GM21576 (cell line): Measurements from ENCODE around the gene NR2E1.

ENCODE experiments used
- ATAC-seq: cut with Tn5 transposase; IDR thresholded peaks from one replicate; pipeline ENCODE4 v1.9.1; 2021; ENCODE audit warnings: mild to moderate bottlenecking, moderate library complexity; ENCODE audit not compliant: unreplicated experiment

NR2E1 gene

GRCh38 chr6:108165714-108166663, at the start of gene NR2E1:
NR2E1 (plus strand) TSS chr6:108166022; CDS start chr6:108166766, 744 bp downstream.
- ATAC-seq, result no peak

- no peak for ATAC-seq
Measured at GRCh38 chr6:108116546-108117426, 49.0 kb upstream of the NR2E1 start.

GRCh38 chr6:108117427-108118358, 48.1 kb upstream of the NR2E1 start:
- ATAC-seq, result no peak

- ATAC-seq, result no peak
Measured at GRCh38 chr6:108118359-108118724, 47.5 kb upstream of the NR2E1 start.

GRCh38 chr6:108118810-108119768, 46.7 kb upstream of the NR2E1 start:
- ATAC-seq, result no peak

- ATAC-seq, result no peak
Measured at GRCh38 chr6:108119769-108120141, 46.1 kb upstream of the NR2E1 start.

- no peak for ATAC-seq
Measured at GRCh38 chr6:108120311-108120710, 45.5 kb upstream of the NR2E1 start.

- no peak for ATAC-seq
Measured at GRCh38 chr6:108121612-108122011, 44.2 kb upstream of the NR2E1 start.

GRCh38 chr6:108123481-108123929, 42.3 kb upstream of the NR2E1 start:
- no peak for ATAC-seq

- no peak for ATAC-seq
Measured at GRCh38 chr6:108123946-108124345, 41.9 kb upstream of the NR2E1 start.

- ATAC-seq, result no peak
Measured at GRCh38 chr6:108127056-108127455, 38.8 kb upstream of the NR2E1 start.

- ATAC-seq, result no peak
Measured at GRCh38 chr6:108127826-108128225, 38.0 kb upstream of the NR2E1 start.

- ATAC-seq, result no peak
Measured at GRCh38 chr6:108130262-108130661, 35.6 kb upstream of the NR2E1 start.

- ATAC-seq, result no peak
Measured at GRCh38 chr6:108132863-108133262, 33.0 kb upstream of the NR2E1 start.

- ATAC-seq, result no peak
Measured at GRCh38 chr6:108133594-108134179, 32.1 kb upstream of the NR2E1 start.

GRCh38 chr6:108134213-108134970, 31.4 kb upstream of the NR2E1 start:
- ATAC-seq, result no peak

- ATAC-seq, result no peak
Measured at GRCh38 chr6:108142240-108142639, 23.6 kb upstream of the NR2E1 start.

- no peak for ATAC-seq
Measured at GRCh38 chr6:108145639-108146038, 20.2 kb upstream of the NR2E1 start.
